HCT116 (cell line): Measurements from ENCODE around the gene MAP3K20. TPM values are rescaled to one million over a fixed set of nuclear protein-coding genes. Genes with fewer than 3 reads are reported as not detected.

Experiments used
- ATAC-seq: fragments of 200-7000 bp; cut with Tn5 transposase; 2 replicates; pipeline ENCODE4 v1.9.1; 2020; ENCODE audit warnings: mild to moderate bottlenecking, moderate library complexity
- BruUV-seq: library from RNA; stranded (reverse); fragments of 400-500 nt; replicated peaks from 2 replicates; lab custom pipeline; 2021; lab: Mats Ljungman, UMichigan
- CTCF ChIA-PET: fragments of 300-600 bp; sonication (Branson Sonifier 250); formaldehyde crosslinking; loops from one replicate; lab custom pipeline; 2021; ENCODE audit warnings: antibody characterized with exemption; lab: Charles Lee
- POLR2A ChIA-PET: fragments of 300-600, 350-600 bp; sonication (Branson Sonifier 250); formaldehyde crosslinking; loops from one replicate; lab custom pipeline; 2021; ENCODE audit warnings: antibody characterized with exemption; lab: Charles Lee
- RAD21 ChIA-PET, 2 experiments: fragments of 300-600 bp; sonication (Branson Sonifier 250); formaldehyde crosslinking; loops; one replicate each; lab custom pipeline; 2023; ENCODE audit warnings: low total read pairs in 2 of 2; ENCODE audit not compliant: uncharacterized antibody in 2 of 2, unreplicated experiment in 2 of 2, low non-redundant PET in 1 of 2; lab: Charles Lee
- DNase-seq: peaks from one replicate; pipeline ENCODE4 v3.0.0-alpha.2; 2010; ENCODE audit warnings: low read depth, low spot score
- H2AFZ ChIP-seq: fragments of 200-600 bp; shearing (Covaris generic), sonication (generic); 2 replicates; pipeline ENCODE4 v1.6.1; 2017; ENCODE audit warnings: low read depth, mixed run types, mixed read lengths, antibody characterized with exemption, low read length; ENCODE audit not compliant: poor library complexity, severe bottlenecking
- H3K27ac ChIP-seq: 2 replicates; pipeline ENCODE4 v1.5.1; 2012; ENCODE audit warnings: low read depth, low read length
- H3K27me3 ChIP-seq: fragments of 200-600 bp; sonication (generic); 2 replicates; pipeline ENCODE4 v1.6.1; 2016; ENCODE audit warnings: mixed run types, low read length, mixed read lengths; ENCODE audit not compliant: insufficient read depth
- H3K36me3 ChIP-seq, 2 experiments: fragments of 200-500 bp in 1 of 2; fragments of 200-600 bp in 1 of 2; sonication (Bioruptor generic) in 1 of 2; sonication (generic) in 1 of 2; 2 replicates each; pipeline versions ENCODE4 v1.5.1 to v1.6.1; 2014 to 2016; ENCODE audit warnings: low read length in 2 of 2, inconsistent platforms in 1 of 2, mixed read lengths in 1 of 2, mixed run types in 1 of 2; ENCODE audit not compliant: insufficient read depth in 2 of 2, control insufficient read depth in 1 of 2
- H3K4me1 ChIP-seq, 2 experiments: fragments of 200-600 bp in 1 of 2; sonication (generic) in 1 of 2; 2 replicates each; pipeline versions ENCODE4 v1.5.1 to v1.6.1; 2012 to 2017; ENCODE audit warnings: low read length in 2 of 2, inconsistent platforms in 1 of 2, mild to moderate bottlenecking in 1 of 2, mixed read lengths in 1 of 2, mixed run types in 1 of 2, moderate library complexity in 1 of 2; ENCODE audit not compliant: insufficient read depth in 2 of 2, control insufficient read depth in 1 of 2
- H3K4me2 ChIP-seq: fragments of 200-600 bp; sonication (generic); 2 replicates; pipeline ENCODE4 v1.6.1; 2017; ENCODE audit warnings: mixed run types, low read length, mixed read lengths
- H3K4me3 ChIP-seq, 2 experiments: fragments of 200-600 bp in 1 of 2; sonication (generic) in 1 of 2; replicated peaks in 1 of 2; 2 replicates each; pipeline ENCODE4 v1.5.1; 2011 to 2016; ENCODE audit warnings: low read length in 2 of 2, control low read depth in 1 of 2, low read depth in 1 of 2, mild to moderate bottlenecking in 1 of 2, mixed read lengths in 1 of 2, mixed run types in 1 of 2
- H3K79me2 ChIP-seq: fragments of 200-600 bp; sonication (generic); 2 replicates; pipeline ENCODE4 v1.6.1; 2017; ENCODE audit warnings: mild to moderate bottlenecking, mixed run types, low read length, moderate library complexity, mixed read lengths; ENCODE audit not compliant: insufficient read depth
- H3K9ac ChIP-seq: fragments of 200-600 bp; sonication (generic); 2 replicates; pipeline ENCODE4 v1.6.1; 2016; ENCODE audit warnings: low read length, mixed read lengths
- H3K9me2 ChIP-seq: fragments of 200-600 bp; sonication (generic), shearing (Covaris generic); 2 replicates; pipeline ENCODE4 v1.6.1; 2017; ENCODE audit warnings: mixed run types, mild to moderate bottlenecking, moderate library complexity; ENCODE audit not compliant: insufficient read depth
- H3K9me3 ChIP-seq, 2 experiments: fragments of 200-500 bp in 1 of 2; fragments of 200-600 bp in 1 of 2; sonication (Bioruptor generic) in 1 of 2; sonication (generic) in 1 of 2; 2 replicates each; pipeline ENCODE4 v1.6.1; 2014 to 2017; ENCODE audit warnings: low read length in 2 of 2, mixed read lengths in 2 of 2, inconsistent platforms in 1 of 2, low read depth in 1 of 2, mild to moderate bottlenecking in 1 of 2, mixed run types in 1 of 2, moderate library complexity in 1 of 2; ENCODE audit not compliant: control insufficient read depth in 1 of 2, insufficient read depth in 1 of 2
- H4K20me1 ChIP-seq: fragments of 200-600 bp; sonication (generic), shearing (Covaris generic); 2 replicates; pipeline ENCODE4 v1.6.1; 2017; ENCODE audit warnings: mixed run types, mild to moderate bottlenecking, moderate library complexity; ENCODE audit not compliant: insufficient read depth
- CTCF ChIP-seq, 3 experiments: fragments of 200-600 bp in 1 of 3; sonication (generic) in 1 of 3; IDR thresholded peaks in 2 of 3; conservative IDR thresholded peaks in 1 of 3; 2 replicates each; pipeline ENCODE4 v1.5.1; 2012 to 2017; ENCODE audit warnings: low read depth in 2 of 3, low read length in 2 of 3, antibody characterized with exemption in 1 of 3, borderline replicate concordance in 1 of 3, control low read depth in 1 of 3, mild to moderate bottlenecking in 1 of 3, mixed read lengths in 1 of 3, mixed run types in 1 of 3, moderate library complexity in 1 of 3; ENCODE audit not compliant: insufficient read depth in 1 of 3
- EZH2 ChIP-seq: fragments of 200-600 bp; sonication (generic); IDR thresholded peaks from 2 replicates; pipeline ENCODE4 v1.6.1; 2017; ENCODE audit warnings: antibody characterized with exemption, mixed run types
- POLR2A ChIP-seq: IDR thresholded peaks from 2 replicates; pipeline ENCODE4 v1.7.0; 2011; ENCODE audit warnings: borderline replicate concordance; ENCODE audit not compliant: insufficient read depth, insufficient read length; ENCODE audit errors: extremely low read depth
- RAD21 ChIP-seq: IDR thresholded peaks from 2 replicates; pipeline ENCODE4 v1.6.1; 2012; ENCODE audit warnings: low read depth, mild to moderate bottlenecking
- TCF7L2 ChIP-seq: IDR thresholded peaks from 2 replicates; pipeline ENCODE4 v1.7.0; 2011; ENCODE audit warnings: borderline replicate concordance, inconsistent platforms; ENCODE audit not compliant: insufficient read depth, insufficient read length; ENCODE audit errors: extremely low read depth
- YY1 ChIP-seq: IDR thresholded peaks from 2 replicates; pipeline ENCODE4 v1.6.1; 2011; ENCODE audit warnings: low read length, low read depth, moderate library complexity, mild to moderate bottlenecking; ENCODE audit not compliant: insufficient replicate concordance; ENCODE audit errors: extremely low read depth
- intact Hi-C: fragments of 100-400 bp; cut with micrococcal nuclease; formaldehyde crosslinking; loops from 2 replicates; pipeline ENCODE4 v1.10.0; 2022
- total RNA-seq: library from RNA; stranded (reverse); gene quantifications from one replicate; pipeline ENCODE4 v1.2.1, GENCODE V29; 2021; ENCODE audit not compliant: unreplicated experiment
- TF ChIP-seq, protein P1 (sequence below): IDR thresholded peaks from 2 replicates; pipeline ENCODE4 v1.6.1; 2012; ENCODE audit warnings: low read depth

Gene MAP3K20
- total RNA-seq, 1 experiment from 2014 or later, result 40.0 TPM

DNA sequence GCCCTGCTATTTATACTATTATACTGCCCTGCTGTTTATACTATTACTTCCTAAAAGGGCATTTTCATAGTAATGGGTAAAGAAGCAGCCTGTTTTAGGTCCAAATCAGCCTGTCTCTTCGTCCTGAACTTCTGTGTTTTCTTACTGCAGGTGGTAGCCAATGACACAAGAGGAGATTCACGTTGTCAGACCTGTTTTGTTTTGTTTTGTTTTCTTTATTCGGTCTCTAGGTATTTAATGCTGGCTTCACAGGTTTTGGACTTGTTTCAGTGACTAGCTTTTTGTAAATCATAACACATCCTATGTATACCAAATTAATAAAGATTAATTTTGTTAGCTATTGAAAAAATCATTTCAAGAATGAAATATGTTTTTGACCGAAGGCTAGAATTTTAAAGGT lies 116.4 kb downstream of the MAP3K20 start:
- no peaks in the 10 kb centered on the region for H3K9me3 ChIP-seq
- no peaks in the 10 kb centered on the region for H3K79me2 ChIP-seq
- H3K27me3 ChIP-seq, result no peaks in the 10 kb centered on the region
- H3K4me1 ChIP-seq, result peaks cover 10 to 12% of the 10 kb centered on the region in 2 experiments; a peak in 3 of 4 replicates
- H3K9ac ChIP-seq, result no peak overlapping the region
- H3K4me2 ChIP-seq, result peak overlapping the region; percentile 5; the same call in 1 of the 2 replicates
- 0 out of 4 replicates have a peak, but pooled peaks cover 0 to 3% of the 10 kb centered on the region in 2 experiments for H3K36me3 ChIP-seq
- no peak overlapping the region for H2AFZ ChIP-seq
- ChIA-PET CTCF (no interaction called here), POLR2A (no interaction called here), RAD21 (no interaction called here)
- no peaks in the 10 kb centered on the region for H3K9me2 ChIP-seq
- intact Hi-C loops, result no loop called here
- DNase-seq, result no peak
- no TSS peak for BruUV-seq
- H4K20me1 ChIP-seq, result no peaks in the 10 kb centered on the region
- no peak overlapping the region for H3K4me3 ChIP-seq
- TF ChIP-seq YY1, result no peak
- no peak for TF ChIP-seq EZH2
- TF ChIP-seq, protein P1, sequence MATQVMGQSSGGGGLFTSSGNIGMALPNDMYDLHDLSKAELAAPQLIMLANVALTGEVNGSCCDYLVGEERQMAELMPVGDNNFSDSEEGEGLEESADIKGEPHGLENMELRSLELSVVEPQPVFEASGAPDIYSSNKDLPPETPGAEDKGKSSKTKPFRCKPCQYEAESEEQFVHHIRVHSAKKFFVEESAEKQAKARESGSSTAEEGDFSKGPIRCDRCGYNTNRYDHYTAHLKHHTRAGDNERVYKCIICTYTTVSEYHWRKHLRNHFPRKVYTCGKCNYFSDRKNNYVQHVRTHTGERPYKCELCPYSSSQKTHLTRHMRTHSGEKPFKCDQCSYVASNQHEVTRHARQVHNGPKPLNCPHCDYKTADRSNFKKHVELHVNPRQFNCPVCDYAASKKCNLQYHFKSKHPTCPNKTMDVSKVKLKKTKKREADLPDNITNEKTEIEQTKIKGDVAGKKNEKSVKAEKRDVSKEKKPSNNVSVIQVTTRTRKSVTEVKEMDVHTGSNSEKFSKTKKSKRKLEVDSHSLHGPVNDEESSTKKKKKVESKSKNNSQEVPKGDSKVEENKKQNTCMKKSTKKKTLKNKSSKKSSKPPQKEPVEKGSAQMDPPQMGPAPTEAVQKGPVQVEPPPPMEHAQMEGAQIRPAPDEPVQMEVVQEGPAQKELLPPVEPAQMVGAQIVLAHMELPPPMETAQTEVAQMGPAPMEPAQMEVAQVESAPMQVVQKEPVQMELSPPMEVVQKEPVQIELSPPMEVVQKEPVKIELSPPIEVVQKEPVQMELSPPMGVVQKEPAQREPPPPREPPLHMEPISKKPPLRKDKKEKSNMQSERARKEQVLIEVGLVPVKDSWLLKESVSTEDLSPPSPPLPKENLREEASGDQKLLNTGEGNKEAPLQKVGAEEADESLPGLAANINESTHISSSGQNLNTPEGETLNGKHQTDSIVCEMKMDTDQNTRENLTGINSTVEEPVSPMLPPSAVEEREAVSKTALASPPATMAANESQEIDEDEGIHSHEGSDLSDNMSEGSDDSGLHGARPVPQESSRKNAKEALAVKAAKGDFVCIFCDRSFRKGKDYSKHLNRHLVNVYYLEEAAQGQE, result no peak
- no peak for TF ChIP-seq CTCF (IDR thresholded peaks at IDR 0.05 in 2 of 3, conservative IDR thresholded peaks at IDR 0.05 in 1 of 3; ENCODE audit: borderline replicate concordance in 1 of 3, insufficient read depth in 1 of 3, low read depth in 2 of 3, low read length in 2 of 3)
- TF ChIP-seq TCF7L2, result no peak
- TF ChIP-seq POLR2A, result no peak
- TF ChIP-seq RAD21, result no peak
- TF ChIP-seq, all 23 proteins: peak for 0
- ATAC-seq, result no peak
- H3K27ac ChIP-seq, result no peak overlapping the region
